ENCODE measurements around the gene INHBA.

Gene INHBA

GRCh38 chr7:41689815-41690214, 13.1 kb downstream of the INHBA start:
- DNase-seq (ENCODE audit: extremely low read depth in 1 of 2, low read depth in 1 of 2) = no peak

- no peak for DNase-seq (ENCODE audit: extremely low read depth in 1 of 2, low read depth in 1 of 2)
Measured at GRCh38 chr7:41688906-41689305, 14.0 kb downstream of the INHBA start.

- DNase-seq (ENCODE audit: extremely low read depth in 1 of 2, low read depth in 1 of 2) = no peak
Measured at GRCh38 chr7:41688012-41688625, 14.8 kb downstream of the INHBA start.

GRCh38 chr7:41685684-41686083, 17.2 kb downstream of the INHBA start:
- DNase-seq (ENCODE audit: extremely low read depth in 1 of 2, low read depth in 1 of 2) = no peak

GRCh38 chr7:41682422-41682821, 20.5 kb downstream of the INHBA start:
- DNase-seq (ENCODE audit: extremely low read depth in 1 of 2, low read depth in 1 of 2) = no peak

- no peak for DNase-seq (ENCODE audit: extremely low read depth in 1 of 2, low read depth in 1 of 2)
Measured at GRCh38 chr7:41679566-41679965, 23.3 kb downstream of the INHBA start.

GRCh38 chr7:41674505-41675023, 28.3 kb downstream of the INHBA start:
- DNase-seq (ENCODE audit: extremely low read depth in 1 of 2, low read depth in 1 of 2) = no peak

GRCh38 chr7:41661596-41661995, 41.3 kb downstream of the INHBA start:
- no peak for DNase-seq (ENCODE audit: extremely low read depth in 1 of 2, low read depth in 1 of 2)

GRCh38 chr7:41659539-41659938, 43.4 kb downstream of the INHBA start:
- DNase-seq (ENCODE audit: extremely low read depth in 1 of 2, low read depth in 1 of 2) = no peak

GRCh38 chr7:41656366-41656765, 46.5 kb downstream of the INHBA start:
- DNase-seq (ENCODE audit: extremely low read depth in 1 of 2, low read depth in 1 of 2) = no peak

GRCh38 chr7:41655426-41655825, 47.5 kb downstream of the INHBA start:
- DNase-seq (ENCODE audit: extremely low read depth in 1 of 2, low read depth in 1 of 2) = no peak

GRCh38 chr7:41652267-41652666, 50.6 kb downstream of the INHBA start:
- no peak for DNase-seq (ENCODE audit: extremely low read depth in 1 of 2, low read depth in 1 of 2)

- no peak for DNase-seq (ENCODE audit: extremely low read depth in 1 of 2, low read depth in 1 of 2)
Measured at GRCh38 chr7:41648501-41648900, 54.4 kb downstream of the INHBA start.

GRCh38 chr7:41643616-41644015, 59.3 kb downstream of the INHBA start:
- no peak for DNase-seq (ENCODE audit: extremely low read depth in 1 of 2, low read depth in 1 of 2)

GRCh38 chr7:41641665-41642014, 61.2 kb downstream of the INHBA start:
- DNase-seq (ENCODE audit: extremely low read depth in 1 of 2, low read depth in 1 of 2) = no peak

- no peak for DNase-seq (ENCODE audit: extremely low read depth in 1 of 2, low read depth in 1 of 2)
Measured at GRCh38 chr7:41641011-41641664, 61.8 kb downstream of the INHBA start.

GRCh38 chr7:41640487-41640886, 62.4 kb downstream of the INHBA start:
- no peak for DNase-seq (ENCODE audit: extremely low read depth in 1 of 2, low read depth in 1 of 2)

GRCh38 chr7:41637049-41637448, 65.8 kb downstream of the INHBA start:
- no peak for DNase-seq (ENCODE audit: extremely low read depth in 1 of 2, low read depth in 1 of 2)

Data from activated CD8-positive, alpha-beta memory T cell treated with anti-CD3 and anti-CD28 coated beads for 1 hour (primary cell).